Smooth muscle cell (in vitro differentiated cells): ENCODE measurements around the gene TMIGD2. TPM values are rescaled to one million over a fixed set of nuclear protein-coding genes. Genes with fewer than 3 reads are reported as not detected.

Source experiments
- DNase-seq: peaks from one replicate; lab custom pipeline; 2025; ENCODE audit not compliant: unreplicated experiment; lab: John Stamatoyannopoulos, UW
- H2AFZ ChIP-seq: fragments of 200-600 bp; sonication (generic); 2 replicates; pipeline ENCODE4 v1.6.0; 2016; ENCODE audit warnings: antibody characterized with exemption, low read depth, mild to moderate bottlenecking
- H3F3A ChIP-seq: fragments of 200-600 bp; sonication (generic); 2 replicates; pipeline ENCODE4 v1.6.0; 2017; ENCODE audit warnings: antibody characterized with exemption, low read depth
- H3K27ac ChIP-seq: fragments of 200-600 bp; sonication (generic); 2 replicates; pipeline ENCODE4 v1.5.1; 2016; ENCODE audit warnings: low read depth, mild to moderate bottlenecking
- H3K27me3 ChIP-seq: fragments of 200-600 bp; sonication (generic); 2 replicates; pipeline ENCODE4 v1.6.1; 2016; ENCODE audit warnings: low read depth, mild to moderate bottlenecking
- H3K36me3 ChIP-seq: fragments of 200-600 bp; sonication (generic); 2 replicates; pipeline ENCODE4 v1.5.1; 2016; ENCODE audit warnings: low read depth
- H3K4me1 ChIP-seq: fragments of 200-600 bp; sonication (generic); 2 replicates; pipeline ENCODE4 v1.5.1; 2016; ENCODE audit warnings: low read depth
- H3K4me2 ChIP-seq: fragments of 200-600 bp; sonication (generic); 2 replicates; pipeline ENCODE4 v1.6.0; 2016; ENCODE audit warnings: mild to moderate bottlenecking
- H3K4me3 ChIP-seq: fragments of 200-600 bp; sonication (generic); 2 replicates; pipeline ENCODE4 v1.5.1; 2016; ENCODE audit warnings: mild to moderate bottlenecking
- H3K79me2 ChIP-seq: fragments of 200-600 bp; sonication (generic); 2 replicates; pipeline ENCODE4 v1.6.0; 2016; ENCODE audit warnings: low read depth, mild to moderate bottlenecking
- H3K9ac ChIP-seq: fragments of 200-600 bp; sonication (generic); 2 replicates; pipeline ENCODE4 v1.6.0; 2016; ENCODE audit warnings: low read depth
- H3K9me3 ChIP-seq: fragments of 200-600 bp; sonication (generic); replicated peaks from 2 replicates; pipeline ENCODE4 v1.5.1; 2016; ENCODE audit warnings: low read depth
- H4K20me1 ChIP-seq: fragments of 200-600 bp; sonication (generic); 2 replicates; pipeline ENCODE4 v1.6.0; 2016; ENCODE audit warnings: low read depth
- WGBS: methylation state at CpG from one replicate; pipeline ENCODE4 v1.1.7; 2016; ENCODE audit warnings: low lambda C conversion rate; 5-methylcytosine and 5-hydroxymethylcytosine counted together
- polyA plus RNA-seq: library from polyadenylated mRNA; unstranded; fragments of >200 nt; fragmentation: Nextera tagmentation; extraction: Ambion mirVana; gene quantifications from 2 replicates; pipeline ENCODE4 v1.2.1, GENCODE V29; 2016
- total RNA-seq: library from RNA; depleted of rRNA; stranded (reverse); fragments of >200 nt; gene quantifications from 2 replicates; pipeline ENCODE4 v1.2.3, GENCODE V29; 2014
- TF ChIP-seq, protein P1 (sequence below): fragments of 200-600 bp; sonication (generic); IDR thresholded peaks from 2 replicates; pipeline ENCODE4 v1.5.1; 2017; ENCODE audit warnings: borderline replicate concordance, mild to moderate bottlenecking, antibody characterized with exemption; ENCODE audit not compliant: insufficient read depth, poor library complexity, severe bottlenecking

Gene TMIGD2
- total and polyA plus RNA-seq, 2 experiments from 2014 or later = not detected

- TF ChIP-seq, protein P1, sequence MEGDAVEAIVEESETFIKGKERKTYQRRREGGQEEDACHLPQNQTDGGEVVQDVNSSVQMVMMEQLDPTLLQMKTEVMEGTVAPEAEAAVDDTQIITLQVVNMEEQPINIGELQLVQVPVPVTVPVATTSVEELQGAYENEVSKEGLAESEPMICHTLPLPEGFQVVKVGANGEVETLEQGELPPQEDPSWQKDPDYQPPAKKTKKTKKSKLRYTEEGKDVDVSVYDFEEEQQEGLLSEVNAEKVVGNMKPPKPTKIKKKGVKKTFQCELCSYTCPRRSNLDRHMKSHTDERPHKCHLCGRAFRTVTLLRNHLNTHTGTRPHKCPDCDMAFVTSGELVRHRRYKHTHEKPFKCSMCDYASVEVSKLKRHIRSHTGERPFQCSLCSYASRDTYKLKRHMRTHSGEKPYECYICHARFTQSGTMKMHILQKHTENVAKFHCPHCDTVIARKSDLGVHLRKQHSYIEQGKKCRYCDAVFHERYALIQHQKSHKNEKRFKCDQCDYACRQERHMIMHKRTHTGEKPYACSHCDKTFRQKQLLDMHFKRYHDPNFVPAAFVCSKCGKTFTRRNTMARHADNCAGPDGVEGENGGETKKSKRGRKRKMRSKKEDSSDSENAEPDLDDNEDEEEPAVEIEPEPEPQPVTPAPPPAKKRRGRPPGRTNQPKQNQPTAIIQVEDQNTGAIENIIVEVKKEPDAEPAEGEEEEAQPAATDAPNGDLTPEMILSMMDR = no peak
- Histone ChIP-seq H3K4me1 (peaks cover 6% of the 10 kb centered on the region), H3K9me3 (no peaks in the 10 kb centered on the region), H3K4me2 (no peak overlapping the region), H4K20me1 (no peaks in the 10 kb centered on the region), H3K27ac (no peak overlapping the region), H3K36me3 (no peaks in the 10 kb centered on the region), H3K4me3 (no peak overlapping the region), H3K9ac (no peak overlapping the region), H3F3A (peaks cover 7% of the 10 kb centered on the region), H2AFZ (no peak overlapping the region), H3K79me2 (no peaks in the 10 kb centered on the region), H3K27me3 (no peaks in the 10 kb centered on the region)
- WGBS = 32% methylated on average over 6 of the region's 6 CpGs
- DNase-seq = no peak
Observed at GRCh38 chr19:4347521-4347920, 45.3 kb upstream of the TMIGD2 start.

GRCh38 chr19:4346020-4346383, 43.8 kb upstream of the TMIGD2 start:
- Histone ChIP-seq H3K4me1 (peaks cover 11% of the 10 kb centered on the region), H3K27me3 (no peaks in the 10 kb centered on the region), H3K4me2 (no peak overlapping the region), H2AFZ (no peak overlapping the region), H3F3A (peaks cover 7% of the 10 kb centered on the region), H3K9me3 (no peaks in the 10 kb centered on the region), H3K27ac (no peak overlapping the region), H3K9ac (no peak overlapping the region), H3K4me3 (no peak overlapping the region), H3K79me2 (no peaks in the 10 kb centered on the region), H4K20me1 (no peaks in the 10 kb centered on the region), H3K36me3 (no peaks in the 10 kb centered on the region)
- 77% methylated on average over 6 of the region's 6 CpGs for WGBS
- TF ChIP-seq, protein P1 = no peak
- DNase-seq = no peak

DNA sequence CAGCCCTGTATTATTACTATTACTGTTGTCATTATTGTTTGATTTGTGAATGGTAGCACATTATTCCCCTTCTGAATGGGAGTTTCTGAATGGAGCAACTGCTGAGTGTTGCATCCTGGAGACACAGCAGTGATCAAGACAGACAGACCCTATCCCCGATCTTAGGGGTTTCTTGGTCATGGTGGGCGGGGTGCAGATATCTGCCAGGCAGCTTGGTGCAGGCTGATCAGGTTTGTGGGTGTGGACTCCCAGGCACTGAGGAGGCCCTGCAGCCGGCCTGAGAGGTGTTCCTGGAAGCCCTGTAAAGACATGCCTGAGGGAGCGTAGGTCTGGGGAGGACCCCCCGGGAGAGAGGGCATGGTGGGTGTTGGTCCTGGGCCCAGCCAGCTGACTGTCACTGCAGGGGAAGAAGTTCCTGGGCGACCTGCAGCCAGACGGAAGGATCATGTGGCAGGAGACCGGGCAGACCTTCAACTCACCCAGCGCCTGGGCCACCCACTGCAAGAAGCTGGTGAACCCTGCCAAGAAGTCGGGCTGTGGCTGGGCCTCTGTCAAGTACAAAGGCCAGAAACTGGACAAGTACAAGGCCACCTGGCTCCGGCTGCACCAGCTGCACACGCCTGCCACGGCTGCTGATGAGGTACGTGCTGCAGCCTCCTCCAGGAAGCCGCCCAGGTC, 43.3 kb upstream of the TMIGD2 start:
- Histone ChIP-seq H4K20me1 (no peaks in the 10 kb centered on the region), H3K36me3 (no peaks in the 10 kb centered on the region), H2AFZ (no peak overlapping the region), H3K9ac (no peak overlapping the region), H3K79me2 (no peaks in the 10 kb centered on the region), H3K4me3 (no peak overlapping the region), H3K4me1 (peaks cover 11% of the 10 kb centered on the region), H3K27ac (no peak overlapping the region), H3K9me3 (no peaks in the 10 kb centered on the region), H3K4me2 (no peak overlapping the region), H3F3A (peaks cover 7% of the 10 kb centered on the region), H3K27me3 (no peaks in the 10 kb centered on the region)
- TF ChIP-seq, protein P1 = no peak
- WGBS = 97% methylated on average over 14 of the region's 15 CpGs
- DNase-seq = no peak
